Mucosa of stomach (tissue), 1 donor: ENCODE data around the gene ATP2C1.
"Not testable (repeated sequence)": the region's sequence is repeated elsewhere in the genome, so short reads cannot be mapped to it uniquely, and the experiment has no call there.

ENCODE experiments used
- H3K27me3 ChIP-seq: one replicate; pipeline ENCODE4 v1.7.0; 2013; ENCODE audit warnings: mild to moderate bottlenecking, low read length; ENCODE audit not compliant: control insufficient read depth, insufficient read depth
- H3K36me3 ChIP-seq: one replicate; pipeline ENCODE4 v1.7.0; 2013; ENCODE audit warnings: low read length; ENCODE audit not compliant: control insufficient read depth, insufficient read depth
- H3K4me1 ChIP-seq: one replicate; pipeline ENCODE4 v1.7.0; 2013; ENCODE audit warnings: mild to moderate bottlenecking, low read length; ENCODE audit not compliant: control insufficient read depth, insufficient read depth
- H3K4me3 ChIP-seq: one replicate; pipeline ENCODE4 v1.7.0; 2013; ENCODE audit warnings: low read length
- H3K9ac ChIP-seq: one replicate; pipeline ENCODE4 v1.7.0; 2013; ENCODE audit warnings: mild to moderate bottlenecking, low read length, moderate library complexity
- H3K9me3 ChIP-seq: one replicate; pipeline ENCODE4 v1.7.0; 2013; ENCODE audit warnings: mild to moderate bottlenecking, low read length, moderate library complexity; ENCODE audit not compliant: control insufficient read depth
- donor health status: Pancreatic carcinoma.

ATP2C1 gene

DNA sequence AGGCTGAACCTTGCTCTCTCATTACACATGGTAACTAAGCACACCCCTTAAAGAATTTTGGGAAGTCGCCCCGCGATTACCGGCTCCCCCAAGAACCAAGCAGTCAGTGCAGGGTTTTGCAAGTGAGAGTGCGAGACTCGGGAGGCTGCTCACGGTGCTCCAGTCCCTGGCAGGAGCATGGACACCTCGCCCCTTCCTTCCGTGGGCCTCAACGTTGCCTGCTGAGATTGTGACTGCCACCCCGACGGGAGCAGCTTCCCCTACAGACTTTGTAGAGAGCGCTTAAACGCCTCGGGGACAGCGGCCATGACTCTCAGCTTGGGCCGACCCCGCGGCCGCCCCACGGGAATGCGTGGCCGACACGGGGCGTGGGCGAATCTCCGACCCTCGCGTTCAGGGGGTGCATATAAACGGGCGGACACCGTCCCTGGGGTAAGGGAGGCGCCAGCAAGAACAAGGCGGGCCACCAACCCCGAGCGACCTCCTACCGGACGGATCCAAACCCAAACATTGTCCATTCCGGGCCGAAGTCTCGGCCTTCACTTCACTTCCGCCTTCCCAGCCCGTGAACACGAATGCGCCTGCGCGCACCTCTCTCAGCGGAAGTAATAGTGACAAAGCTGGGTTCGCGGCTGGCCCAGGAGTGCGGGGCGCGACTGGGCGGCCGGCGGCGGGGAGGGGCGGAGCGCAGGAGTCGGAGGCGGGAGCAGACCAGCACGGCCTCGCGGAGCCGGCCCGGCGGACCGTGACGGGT lies at the start of gene ATP2C1:
ATP2C1 (plus strand) TSS at position 709 of the 754 bp plus-strand sequence. CDS start 686 bp downstream, outside the sequence.
- Histone ChIP-seq H3K4me3 (peak within 1 kb of the TSS; percentile 83), H3K36me3 (no peaks in the 10 kb centered on the region), H3K27me3 (no peaks in the 10 kb centered on the region), H3K9me3 (no peaks in the 10 kb centered on the region), H3K9ac (peak within 1 kb of the TSS; percentile 96), H3K4me1 (no peaks in the 10 kb centered on the region)

DNA sequence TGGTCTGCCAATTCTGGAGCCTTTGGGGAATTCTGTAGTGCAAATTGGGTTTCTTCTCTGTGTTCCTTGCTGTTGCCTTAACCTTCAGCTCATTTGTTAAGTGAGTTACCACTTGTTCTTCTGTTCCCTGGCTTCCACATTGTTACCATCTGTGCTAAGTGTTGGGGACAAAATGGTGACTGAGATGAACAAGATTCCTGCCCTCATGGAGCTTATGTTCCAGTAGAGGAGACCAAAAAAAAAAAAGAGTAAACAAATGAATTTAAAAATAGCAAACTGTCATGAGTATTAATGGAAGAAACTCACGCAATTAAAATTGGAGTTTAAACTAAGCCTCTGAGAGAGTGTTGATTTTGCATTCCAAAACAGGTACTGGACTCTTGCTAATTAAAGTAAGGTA lies 49.4 kb upstream of the ATP2C1 start:
- no peaks in the 10 kb centered on the region for H3K36me3 ChIP-seq
- H3K9me3 ChIP-seq, result no peaks in the 10 kb centered on the region
- no peak overlapping the region for H3K9ac ChIP-seq

DNA sequence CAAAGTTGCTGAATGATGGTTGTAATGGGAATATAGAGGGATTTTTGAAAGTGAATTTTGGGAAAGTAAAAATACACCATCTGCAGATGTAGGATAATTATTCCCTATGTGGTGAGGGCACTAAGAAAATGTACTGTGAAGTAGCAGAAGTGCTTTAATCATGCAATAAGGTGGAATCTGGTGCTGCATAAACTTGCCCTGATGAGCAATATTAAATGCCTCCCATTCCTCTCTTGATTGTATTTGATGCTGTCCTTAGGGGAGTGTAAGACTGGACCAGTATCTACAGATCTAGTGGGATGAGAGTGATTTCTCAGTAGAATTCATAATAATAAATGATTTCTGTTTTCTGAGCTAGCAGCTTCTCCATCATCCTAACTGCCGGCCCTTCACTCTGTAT lies 47.7 kb upstream of the ATP2C1 start:
- Histone ChIP-seq H3K9me3 (no peaks in the 10 kb centered on the region), H3K4me1 (peaks cover 24% of the 10 kb centered on the region), H3K4me3 (no peak overlapping the region), H3K36me3 (no peaks in the 10 kb centered on the region), H3K9ac (no peak overlapping the region), H3K27me3 (no peaks in the 10 kb centered on the region)

More for the DNA sequence above, 49.4 kb upstream of the ATP2C1 start:
- H3K27me3 ChIP-seq, result no peaks in the 10 kb centered on the region
- H3K4me1 ChIP-seq, result peaks cover 10% of the 10 kb centered on the region
- H3K4me3 ChIP-seq, result no peak overlapping the region

DNA sequence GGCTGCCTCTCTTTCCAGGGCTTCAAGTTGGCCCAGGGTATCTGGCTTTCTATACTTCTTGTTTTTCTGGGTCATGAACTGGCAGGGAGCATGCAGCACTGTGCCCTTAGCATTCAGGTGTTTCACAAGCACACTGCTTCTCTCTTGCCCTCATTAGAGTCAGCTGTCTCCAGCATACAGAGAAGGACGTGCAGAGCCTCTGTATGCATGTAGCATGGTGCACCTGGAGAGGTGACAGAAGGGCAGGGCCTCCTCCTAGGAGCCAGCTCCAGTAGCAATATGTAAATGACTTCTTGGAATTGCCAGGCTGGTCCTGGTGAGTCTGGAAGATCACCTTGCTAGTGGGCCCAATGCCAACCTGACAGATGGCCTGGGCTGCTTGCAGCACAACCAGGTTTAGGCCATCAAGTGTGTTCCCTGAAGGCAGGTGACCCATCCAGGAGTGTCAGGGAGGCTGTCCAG lies 44.8 kb upstream of the ATP2C1 start:
- Histone ChIP-seq H3K9ac (no peak overlapping the region), H3K4me3 (no peak overlapping the region), H3K27me3 (no peaks in the 10 kb centered on the region), H3K9me3 (no peaks in the 10 kb centered on the region), H3K36me3 (no peaks in the 10 kb centered on the region), H3K4me1 (peaks cover 24% of the 10 kb centered on the region)

DNA sequence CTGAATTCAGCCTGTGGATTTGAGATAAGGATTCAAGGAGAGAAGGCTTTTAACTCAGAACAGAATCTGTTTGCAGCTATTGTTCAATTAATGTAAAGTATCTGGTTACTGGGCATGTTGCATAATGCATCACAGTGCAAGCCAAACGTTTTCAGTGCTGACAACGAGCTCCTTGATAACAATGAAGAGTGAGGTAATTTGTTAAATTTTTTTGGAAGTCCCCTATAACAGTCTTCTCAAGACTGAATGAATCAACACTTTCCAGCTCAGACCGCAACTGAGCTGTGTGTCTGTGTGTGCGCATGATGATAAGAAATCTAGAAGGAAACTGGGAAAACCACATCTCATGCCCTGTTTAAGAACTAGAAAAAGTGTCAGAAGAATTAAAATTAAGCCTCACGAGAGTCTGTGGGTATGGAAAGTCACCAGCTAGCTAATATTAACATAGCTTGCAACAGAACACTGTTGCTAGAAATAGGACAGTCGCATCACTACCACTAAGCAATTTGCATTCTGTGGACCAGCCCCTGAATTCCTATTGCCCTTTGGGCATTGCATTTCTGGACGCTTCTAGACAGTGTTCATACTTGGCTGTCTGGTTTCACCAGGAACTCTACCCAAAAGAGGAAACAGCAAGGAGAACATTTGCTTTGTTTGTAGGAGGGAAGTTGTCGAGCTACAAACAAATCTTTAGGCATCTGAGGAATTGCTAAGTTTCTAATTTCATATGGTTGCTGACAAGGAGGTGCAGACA lies 43.7 kb upstream of the ATP2C1 start:
- Histone ChIP-seq H3K27me3 (no peaks in the 10 kb centered on the region), H3K4me1 (peaks cover 24% of the 10 kb centered on the region), H3K9me3 (no peaks in the 10 kb centered on the region), H3K4me3 (no peak overlapping the region), H3K36me3 (no peaks in the 10 kb centered on the region), H3K9ac (no peak overlapping the region)

DNA sequence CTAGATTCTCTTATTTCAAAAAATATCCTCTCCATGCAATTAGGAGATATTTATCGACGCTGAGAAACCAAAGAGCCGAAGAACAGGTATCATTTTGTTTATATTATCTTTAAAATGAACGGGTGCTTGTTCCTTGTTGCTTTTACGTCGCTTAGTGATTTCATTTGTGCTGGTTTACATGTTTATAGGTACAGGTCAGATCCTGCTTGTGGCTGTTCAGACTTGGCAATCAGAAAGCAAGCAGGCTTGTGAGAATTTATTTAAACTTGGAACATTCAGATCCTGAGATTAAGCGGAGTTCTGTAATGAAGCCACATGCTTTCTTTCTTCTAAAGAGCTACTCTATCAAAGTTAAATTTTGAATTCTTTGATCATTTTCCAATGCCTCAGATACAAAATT lies 43.0 kb upstream of the ATP2C1 start:
- Histone ChIP-seq H3K9ac (no peak overlapping the region), H3K36me3 (no peaks in the 10 kb centered on the region), H3K27me3 (no peaks in the 10 kb centered on the region), H3K4me1 (peaks cover 24% of the 10 kb centered on the region), H3K9me3 (no peaks in the 10 kb centered on the region), H3K4me3 (no peak overlapping the region)

DNA sequence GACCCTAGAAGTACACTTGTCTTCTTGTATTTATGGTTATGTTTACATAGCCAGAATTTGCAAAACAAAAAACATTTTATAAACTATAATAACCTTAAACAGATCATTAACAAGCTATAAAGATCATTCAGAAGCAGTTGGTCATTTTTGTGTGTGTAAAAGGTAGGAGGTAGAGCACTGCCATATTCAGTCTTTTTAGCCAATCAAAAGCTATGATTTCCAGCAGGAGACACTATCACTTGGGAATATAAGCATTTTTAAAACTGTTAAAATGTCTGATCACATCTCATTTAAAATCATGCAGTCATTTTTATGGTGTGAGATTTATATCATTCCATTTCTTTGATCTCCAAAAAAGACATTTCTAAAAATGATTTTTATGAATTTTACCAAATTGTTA lies 42.6 kb upstream of the ATP2C1 start:
- Histone ChIP-seq H3K9me3 (no peaks in the 10 kb centered on the region), H3K4me1 (peaks cover 24% of the 10 kb centered on the region), H3K36me3 (no peaks in the 10 kb centered on the region), H3K9ac (no peak overlapping the region), H3K27me3 (no peaks in the 10 kb centered on the region), H3K4me3 (no peak overlapping the region)

DNA sequence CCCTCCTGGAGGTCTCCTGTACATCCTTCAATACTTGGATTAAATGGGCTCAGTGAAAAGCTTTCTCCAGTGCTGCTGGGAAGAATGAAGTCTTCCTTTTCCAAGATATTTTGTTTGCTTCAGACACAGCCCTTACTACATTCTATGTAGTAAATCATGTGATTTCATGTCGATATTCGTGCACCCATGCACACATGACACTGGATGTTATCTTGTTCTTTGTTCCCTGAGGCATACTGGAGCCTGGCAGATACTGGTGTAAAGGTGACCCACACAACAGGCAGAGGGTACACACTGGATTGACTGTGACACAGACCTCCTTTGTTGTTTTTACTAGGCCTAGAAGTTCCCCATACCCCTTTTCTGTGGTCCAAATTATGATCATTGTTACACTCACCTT lies 40.3 kb upstream of the ATP2C1 start:
- Histone ChIP-seq H3K9me3 (no peaks in the 10 kb centered on the region), H3K4me3 (no peak overlapping the region), H3K9ac (no peak overlapping the region), H3K36me3 (no peaks in the 10 kb centered on the region), H3K27me3 (no peaks in the 10 kb centered on the region), H3K4me1 (peaks cover 26% of the 10 kb centered on the region)

DNA sequence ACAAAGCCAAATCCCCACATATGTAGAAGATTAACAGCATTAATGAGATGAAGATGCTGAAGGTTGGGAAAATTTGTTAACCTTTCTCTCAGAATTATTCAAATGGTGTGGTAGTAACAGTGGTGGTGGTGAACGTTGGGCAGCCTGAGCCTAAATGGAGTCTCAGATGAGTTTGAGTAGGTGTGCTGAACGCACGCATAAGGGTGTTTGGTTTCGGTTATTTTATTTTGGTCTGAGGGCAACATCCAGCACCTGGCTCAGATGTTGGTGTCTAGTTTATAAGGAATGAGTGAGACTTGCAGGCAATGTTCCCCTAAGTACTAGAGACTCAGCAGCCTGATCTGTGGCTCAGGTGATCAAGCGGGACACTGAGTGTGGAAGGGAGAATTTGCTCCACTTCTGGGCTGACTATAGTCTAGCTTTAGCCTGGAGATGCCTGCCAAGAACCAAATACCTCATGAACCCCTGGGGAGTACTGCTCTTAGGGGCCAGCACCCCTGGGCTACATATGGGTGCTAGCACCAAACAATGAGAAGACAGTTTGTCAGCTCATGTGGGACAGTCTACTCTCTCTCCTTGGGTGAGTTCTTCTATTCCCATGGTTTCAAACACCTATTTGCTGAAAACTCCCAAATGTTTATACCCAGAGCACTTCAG lies 39.5 kb upstream of the ATP2C1 start:
- Histone ChIP-seq H3K4me3 (no peak overlapping the region), H3K9ac (no peak overlapping the region), H3K36me3 (no peaks in the 10 kb centered on the region), H3K4me1 (peaks cover 19% of the 10 kb centered on the region), H3K9me3 (no peaks in the 10 kb centered on the region), H3K27me3 (no peaks in the 10 kb centered on the region)

GRCh38 chr3:130857336-130858026 lies 36.4 kb upstream of the ATP2C1 start:
- H3K9me3 ChIP-seq, result no peaks in the 10 kb centered on the region
- H3K9ac ChIP-seq, result no peak overlapping the region
- no peak overlapping the region for H3K4me3 ChIP-seq
- peaks cover 4% of the 10 kb centered on the region for H3K4me1 ChIP-seq
- no peaks in the 10 kb centered on the region for H3K36me3 ChIP-seq
- H3K27me3 ChIP-seq, result no peaks in the 10 kb centered on the region

GRCh38 chr3:130862130-130862529 lies 31.8 kb upstream of the ATP2C1 start:
- H3K9ac ChIP-seq, H3K36me3 ChIP-seq, H3K4me3 ChIP-seq, H3K4me1 ChIP-seq, H3K27me3 ChIP-seq, H3K9me3 ChIP-seq: not testable (repeated sequence)
